Panc1 (cell line): Measurements from ENCODE around the gene SNTA1. TPM values are rescaled to one million over a fixed set of nuclear protein-coding genes. Genes with fewer than 3 reads are reported as not detected.
"Not testable (repeated sequence)": the region's sequence is repeated elsewhere in the genome, so short reads cannot be mapped to it uniquely, and the experiment has no call there.

ENCODE experiments used
- ATAC-seq: fragments of 200-7000 bp; cut with Tn5 transposase; 2 replicates; pipeline ENCODE4 v1.9.1; 2020; ENCODE audit warnings: mild to moderate bottlenecking, moderate library complexity
- BruUV-seq: library from RNA; stranded (reverse); fragments of 400-500 nt; replicated peaks from 2 replicates; lab custom pipeline; 2021; lab: Mats Ljungman, UMichigan
- CTCF ChIA-PET: fragments of 300-600 bp; sonication (Branson Sonifier 250); formaldehyde crosslinking; loops from one replicate; lab custom pipeline; 2022; ENCODE audit warnings: antibody characterized with exemption; lab: Charles Lee
- POLR2A ChIA-PET: fragments of 300-600 bp; sonication (Branson Sonifier 250); formaldehyde crosslinking; loops from one replicate; lab custom pipeline; 2022; ENCODE audit warnings: antibody characterized with exemption; lab: Charles Lee
- DNase-seq: peaks from one replicate; pipeline ENCODE4 v3.0.0-alpha.2; 2010; ENCODE audit warnings: low read depth, low spot score
- H3K27ac ChIP-seq: 2 replicates; pipeline ENCODE4 v1.5.1; 2011; ENCODE audit warnings: mild to moderate bottlenecking, low read length, inconsistent platforms
- H3K27me3 ChIP-seq: fragments of 200-500 bp; sonication (Bioruptor generic); 2 replicates; pipeline ENCODE4 v1.6.0; 2014; ENCODE audit warnings: low read length, inconsistent platforms; ENCODE audit not compliant: control insufficient read depth, insufficient read depth
- H3K36me3 ChIP-seq: fragments of 200-500 bp; sonication (Bioruptor generic); 2 replicates; pipeline ENCODE4 v1.5.1; 2014; ENCODE audit warnings: inconsistent platforms, mild to moderate bottlenecking, low read length, moderate library complexity; ENCODE audit not compliant: control insufficient read depth, insufficient read depth
- H3K4me1 ChIP-seq: 2 replicates; pipeline ENCODE4 v1.5.1; 2011; ENCODE audit warnings: inconsistent platforms, mild to moderate bottlenecking, low read length, moderate library complexity; ENCODE audit not compliant: control insufficient read depth, insufficient read depth
- H3K4me3 ChIP-seq, 2 experiments: 2 replicates each; pipeline ENCODE4 v1.5.1; 2011 to 2012; ENCODE audit warnings: low read depth in 2 of 2, low read length in 2 of 2, mild to moderate bottlenecking in 2 of 2, inconsistent platforms in 1 of 2, moderate library complexity in 1 of 2
- H3K9me3 ChIP-seq: fragments of 200-500 bp; sonication (Bioruptor generic); 2 replicates; pipeline ENCODE4 v1.5.1; 2014; ENCODE audit warnings: low read depth, mild to moderate bottlenecking, inconsistent platforms, low read length, moderate library complexity; ENCODE audit not compliant: control insufficient read depth, insufficient read depth
- CTCF ChIP-seq: fragments of 450-650 bp; IDR thresholded peaks from 2 replicates; pipeline ENCODE4 v1.5.1; 2017; ENCODE audit warnings: mild to moderate bottlenecking
- POLR2AphosphoS5 ChIP-seq: IDR thresholded peaks from 2 replicates; pipeline ENCODE4 v1.6.1; 2012; ENCODE audit warnings: mild to moderate bottlenecking, low read depth, low read length, moderate library complexity
- REST ChIP-seq, 2 experiments: IDR thresholded peaks; 2 replicates each; pipeline ENCODE4 v1.6.1; 2011 to 2012; ENCODE audit warnings: low read depth in 2 of 2, control low read depth in 1 of 2, low read length in 1 of 2, mild to moderate bottlenecking in 1 of 2, moderate library complexity in 1 of 2; ENCODE audit not compliant: insufficient read depth in 1 of 2
- SIN3A ChIP-seq: IDR thresholded peaks from 2 replicates; pipeline ENCODE4 v1.6.1; 2012; ENCODE audit warnings: low read depth, mild to moderate bottlenecking, low read length, moderate library complexity, borderline replicate concordance; ENCODE audit not compliant: insufficient read depth
- TCF7L2 ChIP-seq: IDR thresholded peaks from 2 replicates; pipeline ENCODE4 v1.6.1; 2011; ENCODE audit warnings: mild to moderate bottlenecking, low read depth, low read length, inconsistent platforms
- in situ Hi-C: cut with HindIII; loops from 2 replicates; pipeline ENCODE4 v1.10.0; 2016; ENCODE audit warnings: low sequenced_read_pairs, low pct_unique_long_range_greater_than_20kb
- intact Hi-C: fragments of 100-400 bp; cut with micrococcal nuclease; formaldehyde crosslinking; loops from one replicate; pipeline ENCODE4 v1.10.0; 2022; ENCODE audit not compliant: unreplicated experiment
- total RNA-seq: library from RNA; stranded (reverse); gene quantifications from one replicate; pipeline ENCODE4 v1.2.1, GENCODE V29; 2021; ENCODE audit not compliant: unreplicated experiment

Gene SNTA1
- total RNA-seq, 1 experiment from 2014 or later: 12.0 TPM

- in situ Hi-C loops (no loop called here), intact Hi-C loops (no loop called here)
- Histone ChIP-seq H3K36me3 (no peaks in the 10 kb centered on the region), H3K9me3 (no peaks in the 10 kb centered on the region), H3K27ac (no peak overlapping the region), H3K4me1 (no peaks in the 10 kb centered on the region), H3K4me3 (no peak overlapping the region), H3K27me3 (no peaks in the 10 kb centered on the region)
- ATAC-seq: 0 out of 2 replicates have a peak, but pooled peaks have one; percentile 34
- TF ChIP-seq SIN3A (no peak), TCF7L2 (no peak), POLR2AphosphoS5 (no peak), REST (IDR thresholded peaks at IDR 0.05; ENCODE audit: insufficient read depth in 1 of 2, low read depth in 2 of 2, low read length in 1 of 2) (no peak), CTCF (no peak)
- no TSS peak for BruUV-seq
- POLR2A ChIA-PET: interaction anchor here (0.7 kb wide), 1 partner anchor 185 kb away, joined by 3 read pairs; no protein-coding TSS in a partner anchor
- CTCF ChIA-PET: no interaction called here
- no peak for DNase-seq
Measured at GRCh38 chr20:33431797-33432381, 11.7 kb downstream of the SNTA1 start.

GRCh38 chr20:33423875-33424274 lies 19.7 kb downstream of the SNTA1 start:
- BruUV-seq, POLR2A ChIA-PET, DNase-seq, intact Hi-C loops, H3K27me3 ChIP-seq, H3K36me3 ChIP-seq, in situ Hi-C loops, ATAC-seq, H3K27ac ChIP-seq, H3K4me1 ChIP-seq, H3K4me3 ChIP-seq, H3K9me3 ChIP-seq: not testable (repeated sequence)
- CTCF ChIA-PET: interaction anchor here (0.6 kb wide), 1 partner anchor 8 kb away, joined by 3 read pairs; no protein-coding TSS in a partner anchor

GRCh38 chr20:33423141-33423834 lies 20.3 kb downstream of the SNTA1 start:
- no TSS peak for BruUV-seq
- DNase-seq: no peak
- CTCF ChIA-PET: interaction anchor here (0.6 kb wide), 1 partner anchor 8 kb away, joined by 3 read pairs; no protein-coding TSS in a partner anchor

More at GRCh38 chr20:33423141-33423834, 20.3 kb downstream of the SNTA1 start:
- no peak for TF ChIP-seq REST (IDR thresholded peaks at IDR 0.05; ENCODE audit: insufficient read depth in 1 of 2, low read depth in 2 of 2, low read length in 1 of 2)
- no peak for TF ChIP-seq POLR2AphosphoS5
- TF ChIP-seq TCF7L2: no peak
- no peak for TF ChIP-seq CTCF
- no peak for TF ChIP-seq SIN3A
- intact Hi-C loops (no loop called here), in situ Hi-C loops (no loop called here)
- no peaks in the 10 kb centered on the region for H3K4me1 ChIP-seq
- POLR2A ChIA-PET: no interaction called here
- no peak overlapping the region for H3K4me3 ChIP-seq
- H3K36me3 ChIP-seq: no peaks in the 10 kb centered on the region
- H3K27ac ChIP-seq: no peak overlapping the region
- ATAC-seq: no peak; the same call in 1 of the 2 replicates
- H3K9me3 ChIP-seq: no peaks in the 10 kb centered on the region
- no peaks in the 10 kb centered on the region for H3K27me3 ChIP-seq
